ENCODE data around the gene OR2T3.
"Not testable (repeated sequence)": the region's sequence is repeated elsewhere in the genome, so short reads cannot be mapped to it uniquely, and the experiment has no call there.

GRCh38 chr1:248442500-248443277, 30.5 kb upstream of the OR2T3 start:
- not testable (repeated sequence) for TF ChIP-seq POLR2A (IDR thresholded peaks at IDR 0.05; ENCODE audit: insufficient read depth in 1 of 2, low read depth in 2 of 2, low read length in 2 of 2); POLR2AphosphoS5 (IDR thresholded peaks at IDR 0.05; ENCODE audit: low read depth, low read length); ZZZ3 (CRISPR knock-in tag; IDR thresholded peaks at IDR 0.05; ENCODE audit: borderline replicate concordance); EP300 (IDR thresholded peaks at IDR 0.05; ENCODE audit: low read depth in 2 of 2, low read length in 2 of 2); EP300 (CRISPR knock-in tag; IDR thresholded peaks at IDR 0.05; ENCODE audit: borderline replicate concordance); MZF1 (CRISPR knock-in tag; IDR thresholded peaks at IDR 0.05; ENCODE audit: borderline replicate concordance); GABPA (IDR thresholded peaks at IDR 0.05; ENCODE audit: low read depth, low read length); GABPA (CRISPR knock-in tag; IDR thresholded peaks at IDR 0.05; ENCODE audit: low read depth); CHD4 (IDR thresholded peaks at IDR 0.05; ENCODE audit: borderline replicate concordance, low read length); MAX (IDR thresholded peaks at IDR 0.05); ZUFSP (CRISPR knock-in tag; IDR thresholded peaks at IDR 0.05; ENCODE audit: borderline replicate concordance); STAT6 (CRISPR knock-in tag; IDR thresholded peaks at IDR 0.05; ENCODE audit: borderline replicate concordance); ATF3 (CRISPR knock-in tag; IDR thresholded peaks at IDR 0.05); MEIS1 (CRISPR knock-in tag; IDR thresholded peaks at IDR 0.05; ENCODE audit: borderline replicate concordance)

Data from HepG2 (cell line).